IPS-18a (cell line): Measurements from ENCODE around the gene OCIAD1.

Source experiments
- H3K27ac ChIP-seq: one replicate; pipeline ENCODE4 v1.5.1; 2013; ENCODE audit warnings: low read length
- H3K27me3 ChIP-seq: one replicate; pipeline ENCODE4 v1.6.1; 2013; ENCODE audit warnings: mild to moderate bottlenecking, low read length; ENCODE audit not compliant: control insufficient read depth, insufficient read depth
- H3K36me3 ChIP-seq: one replicate; pipeline ENCODE4 v1.6.1; 2013; ENCODE audit warnings: low read depth, low read length; ENCODE audit not compliant: control insufficient read depth
- H3K4me1 ChIP-seq: one replicate; pipeline ENCODE4 v1.6.1; 2013; ENCODE audit warnings: low read depth, low read length; ENCODE audit not compliant: control insufficient read depth
- H3K4me3 ChIP-seq: one replicate; pipeline ENCODE4 v1.5.1; 2013; ENCODE audit warnings: low read length
- H3K9ac ChIP-seq: one replicate; pipeline ENCODE4 v1.6.1; 2013; ENCODE audit warnings: mild to moderate bottlenecking, low read length, moderate library complexity
- H3K9me3 ChIP-seq: one replicate; pipeline ENCODE4 v1.6.1; 2013; ENCODE audit warnings: low read depth, low read length; ENCODE audit not compliant: control insufficient read depth

OCIAD1 gene

GRCh38 chr4:48910511-48910910 is 79.6 kb downstream of the OCIAD1 start:
- H3K27ac ChIP-seq = no peak overlapping the region
- peaks cover 5% of the 10 kb centered on the region for H3K4me1 ChIP-seq
- no peaks in the 10 kb centered on the region for H3K9me3 ChIP-seq
- no peak overlapping the region for H3K4me3 ChIP-seq
- H3K9ac ChIP-seq = no peak overlapping the region
- H3K36me3 ChIP-seq = no peaks in the 10 kb centered on the region
- no peaks in the 10 kb centered on the region for H3K27me3 ChIP-seq
